ENCODE measurements around the gene PDXK.
A peak's percentile ranks its signal among the peaks of the same experiment; 100 is the strongest.
"Not testable (repeated sequence)": the region's sequence is repeated elsewhere in the genome, so short reads cannot be mapped to it uniquely, and the experiment has no call there.

PDXK gene

GRCh38 chr21:43718872-43719747 is at the start of gene PDXK:
PDXK (plus strand) TSS chr21:43719129; CDS start chr21:43719295, 166 bp downstream.
- DNase-seq: peak; percentile 67

GRCh38 chr21:43669828-43670605 is 48.9 kb upstream of the PDXK start:
- no peak for DNase-seq

DNA sequence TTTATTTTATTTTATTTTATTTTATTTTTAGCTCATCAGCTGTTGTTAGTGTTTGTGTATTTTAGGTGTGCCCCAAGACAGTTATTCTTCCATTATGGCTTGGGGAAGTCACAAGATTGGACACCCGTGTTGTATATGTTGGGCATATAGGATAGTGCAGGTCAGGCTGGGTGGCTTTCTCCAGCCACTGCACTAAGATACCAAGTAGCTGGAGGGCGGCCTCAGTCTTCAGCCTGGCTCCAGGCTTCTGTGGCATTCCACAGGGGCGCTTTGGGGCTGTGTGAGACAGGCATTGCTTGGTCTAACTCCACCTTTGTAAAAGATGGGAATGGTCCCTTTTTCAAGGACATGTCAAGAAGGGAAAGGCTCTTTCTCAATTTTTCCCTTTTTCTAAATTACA is 43.1 kb upstream of the PDXK start:
- no peak for DNase-seq

DNA sequence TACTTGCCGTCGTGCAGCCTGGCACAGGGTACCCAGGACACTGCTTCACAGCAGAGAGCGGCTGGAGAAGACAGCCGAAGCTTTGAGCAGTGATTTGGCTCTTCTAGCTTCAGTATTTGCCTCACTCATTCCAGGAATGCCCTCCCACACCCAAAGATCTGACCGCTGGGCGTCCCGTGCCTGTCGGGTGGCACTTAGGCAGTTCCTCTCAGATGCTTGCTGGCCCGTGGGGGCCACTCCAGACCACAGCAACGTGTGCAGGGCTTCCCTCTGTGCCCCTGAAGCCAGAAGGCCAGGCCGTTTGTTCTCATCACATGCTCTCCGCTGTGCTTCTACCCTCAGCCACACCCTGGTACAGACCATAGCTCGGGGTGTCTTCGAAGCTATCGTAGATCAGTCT is 42.5 kb upstream of the PDXK start:
- DNase-seq: no peak

- no peak for DNase-seq
Measured at GRCh38 chr21:43679951-43680350, 39.0 kb upstream of the PDXK start.

- DNase-seq: not testable (repeated sequence)
Measured at GRCh38 chr21:43680421-43680820, 38.5 kb upstream of the PDXK start.

DNA sequence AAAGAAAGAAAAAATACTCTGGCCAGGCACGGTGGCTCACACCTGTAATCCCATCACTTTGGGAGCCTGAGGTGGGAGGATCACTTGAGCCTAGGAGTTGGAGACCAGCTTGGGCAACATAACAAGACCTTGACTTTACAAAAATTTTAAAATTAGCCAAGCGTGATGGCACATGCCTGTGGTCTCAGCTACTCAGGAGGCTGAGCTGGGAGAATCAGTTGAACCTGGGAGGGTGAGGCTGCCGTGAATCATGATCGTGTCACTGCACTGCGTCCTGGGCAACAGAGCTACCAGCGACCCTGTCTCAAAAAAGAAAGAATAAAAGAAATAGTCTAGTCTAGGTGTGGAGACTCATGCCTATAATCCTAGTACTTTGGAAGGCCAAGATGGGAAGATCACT is 37.3 kb upstream of the PDXK start:
- DNase-seq: no peak

GRCh38 chr21:43684424-43684823 is 34.5 kb upstream of the PDXK start:
- DNase-seq: no peak

DNA sequence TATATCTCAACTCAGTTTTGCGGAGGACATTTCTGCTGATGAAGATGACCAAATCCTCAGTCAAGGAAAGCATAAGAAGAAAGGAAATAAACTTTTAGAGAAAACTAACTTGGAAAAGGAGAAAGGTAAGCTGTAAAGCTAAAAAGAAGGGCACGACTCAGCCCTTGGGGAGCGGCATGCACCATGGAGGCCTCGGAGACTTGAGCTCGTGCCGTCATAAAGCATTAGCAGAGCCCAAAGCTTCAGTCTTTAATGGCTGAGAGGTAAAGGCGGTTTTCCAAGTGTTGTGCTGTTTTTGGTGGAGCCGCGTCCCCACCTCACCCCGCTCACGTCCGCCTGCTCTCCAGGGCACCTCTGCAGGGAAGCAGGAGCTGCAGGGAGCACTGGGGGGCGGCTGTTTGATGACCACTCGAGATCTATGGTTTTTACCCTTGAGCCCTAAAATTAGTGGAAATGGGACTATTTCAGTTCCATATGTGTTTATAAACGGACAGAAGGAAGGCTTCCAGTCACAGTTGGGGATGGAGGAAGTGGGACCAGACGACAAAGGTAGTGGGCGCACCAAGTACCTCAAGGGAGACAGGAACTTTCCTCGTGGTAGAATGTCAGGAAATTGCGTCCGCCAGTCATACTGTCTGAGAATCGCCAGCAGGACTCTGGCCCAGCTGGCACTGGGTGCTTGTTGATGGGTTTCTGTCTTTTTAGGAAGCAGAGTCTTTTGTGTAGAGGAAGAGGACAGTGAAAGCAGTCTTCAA is 31.9 kb upstream of the PDXK start:
- DNase-seq: no peak

DNA sequence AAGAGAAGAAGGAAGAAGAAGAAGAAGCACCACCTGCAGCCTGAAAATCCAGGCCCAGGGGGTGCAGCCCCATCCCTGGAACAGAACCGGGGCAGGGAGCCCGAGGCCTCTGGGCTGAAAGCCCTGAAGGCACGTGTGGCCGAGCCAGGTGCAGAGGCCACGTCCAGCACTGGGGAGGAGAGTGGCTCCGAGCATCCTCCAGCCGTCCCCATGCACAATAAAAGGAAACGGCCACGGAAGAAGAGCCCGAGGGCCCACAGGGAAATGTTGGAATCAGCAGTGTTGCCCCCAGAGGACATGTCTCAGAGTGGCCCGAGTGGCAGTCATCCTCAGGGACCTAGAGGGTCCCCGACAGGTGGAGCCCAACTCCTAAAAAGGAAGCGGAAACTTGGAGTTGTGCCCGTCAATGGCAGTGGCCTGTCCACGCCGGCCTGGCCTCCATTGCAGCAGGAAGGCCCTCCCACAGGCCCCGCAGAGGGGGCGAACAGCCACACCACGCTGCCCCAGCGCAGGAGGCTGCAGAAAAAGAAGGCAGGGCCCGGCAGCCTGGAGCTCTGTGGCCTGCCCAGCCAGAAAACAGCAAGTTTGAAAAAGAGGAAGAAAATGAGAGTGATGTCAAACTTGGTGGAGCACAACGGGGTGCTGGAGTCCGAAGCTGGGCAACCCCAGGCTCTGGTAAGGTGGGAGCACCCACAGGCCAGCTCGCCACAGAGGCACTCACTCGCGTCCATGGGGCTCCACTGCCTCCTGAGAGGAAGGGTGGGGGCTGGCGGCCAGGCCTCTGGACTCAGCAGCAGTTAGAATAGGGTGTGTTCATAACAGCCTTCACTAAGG is 31.1 kb upstream of the PDXK start:
- DNase-seq: no peak

DNA sequence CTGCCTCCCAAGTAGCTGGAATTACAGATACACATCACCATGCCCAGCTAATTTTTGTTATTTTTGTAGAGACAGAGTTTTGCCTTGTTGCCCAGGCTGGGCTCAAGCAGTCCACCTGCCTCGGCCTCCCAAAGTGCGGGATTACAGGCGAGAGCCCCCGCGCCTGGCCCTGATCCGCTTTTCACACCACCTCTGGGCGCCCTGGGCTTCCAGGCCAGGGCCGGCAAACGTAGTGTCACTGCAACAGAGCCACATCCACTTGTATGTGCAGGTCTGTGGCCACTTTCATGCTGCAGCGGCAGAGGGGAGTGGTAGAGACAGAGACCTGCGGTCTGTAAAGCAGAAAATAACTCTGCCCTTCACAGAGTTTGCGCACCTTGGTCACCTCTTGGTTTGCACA is 30.0 kb upstream of the PDXK start:
- DNase-seq: no peak

GRCh38 chr21:43689556-43690337 is 29.2 kb upstream of the PDXK start:
- no peak for DNase-seq

GRCh38 chr21:43690346-43690745 is 28.6 kb upstream of the PDXK start:
- DNase-seq: no peak

DNA sequence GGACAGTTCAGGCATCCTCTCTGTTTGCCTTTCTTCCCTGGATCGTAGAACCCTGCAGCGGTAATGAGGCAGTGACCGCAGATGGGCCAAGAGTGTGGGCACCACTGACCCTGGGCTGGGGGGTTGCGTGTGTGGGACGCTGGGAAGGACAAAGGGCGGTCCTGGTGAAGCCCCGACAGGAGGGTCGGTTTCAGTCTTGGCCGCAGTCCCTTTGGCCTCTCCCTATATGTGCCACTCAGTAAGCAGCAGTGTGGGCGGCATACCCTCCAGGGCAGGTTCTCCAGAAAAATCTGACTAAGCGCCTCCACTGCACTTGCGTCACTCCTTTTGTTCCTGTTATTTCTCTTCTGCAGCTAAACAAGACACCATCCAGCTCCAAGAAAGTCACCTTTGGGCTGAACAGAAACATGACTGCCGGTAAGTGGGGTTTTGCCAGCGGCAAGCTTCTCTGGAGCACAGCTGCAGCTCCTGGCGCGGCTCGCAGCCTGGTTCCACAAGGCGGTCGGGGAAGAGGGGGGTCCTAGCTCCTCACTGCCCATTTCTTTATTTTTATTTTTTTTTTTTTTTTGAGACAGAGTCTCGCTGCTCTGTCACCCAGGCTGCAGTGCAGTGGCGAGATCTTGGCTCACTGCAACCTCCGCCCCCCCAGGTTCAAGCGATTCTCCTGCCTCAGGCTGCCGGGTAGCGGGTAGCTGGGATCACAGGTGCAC is 27.7 kb upstream of the PDXK start:
- no peak for DNase-seq

- DNase-seq: no peak
Measured at GRCh38 chr21:43691801-43692200, 27.1 kb upstream of the PDXK start.

- no peak for DNase-seq
Measured at GRCh38 chr21:43692949-43693348, 26.0 kb upstream of the PDXK start.

GRCh38 chr21:43693981-43694380 is 24.9 kb upstream of the PDXK start:
- DNase-seq: no peak

GRCh38 chr21:43694437-43695079 is 24.4 kb upstream of the PDXK start:
- no peak for DNase-seq

- no peak for DNase-seq
Measured at GRCh38 chr21:43696214-43696613, 22.7 kb upstream of the PDXK start.
